Lower lobe of right lung (tissue), 2 donors: ENCODE measurements around the gene CNNM2. TPM values are rescaled to one million over a fixed set of nuclear protein-coding genes. Genes with fewer than 3 reads are reported as not detected.

Experiments
- ATAC-seq, 2 donors: fragments of 200-7000 bp; cut with Tn5 transposase; one replicate each; pipeline ENCODE4 v1.9.1; 2020 to 2022; ENCODE audit warnings: mild to moderate bottlenecking in 2 of 2, moderate library complexity in 2 of 2
- DNase-seq: peaks from one replicate; pipeline ENCODE4 v3.0.0-alpha.2; 2020
- H3K27ac ChIP-seq: fragments of 200-600 bp; one replicate; pipeline ENCODE4 v1.8.0; 2022
- H3K27me3 ChIP-seq: fragments of 200-600 bp; one replicate; pipeline ENCODE4 v1.8.0; 2022; ENCODE audit warnings: low read depth
- H3K36me3 ChIP-seq: fragments of 200-600 bp; one replicate; pipeline ENCODE4 v1.8.0; 2022; ENCODE audit warnings: mild to moderate bottlenecking
- H3K4me1 ChIP-seq: fragments of 200-600 bp; one replicate; pipeline ENCODE4 v1.8.0; 2022
- H3K4me3 ChIP-seq: fragments of 200-600 bp; one replicate; pipeline ENCODE4 v1.8.0; 2022; ENCODE audit warnings: mild to moderate bottlenecking
- H3K9me3 ChIP-seq: fragments of 200-600 bp; one replicate; pipeline ENCODE4 v1.8.0; 2022
- CTCF ChIP-seq: fragments of 200-600 bp; IDR thresholded peaks from one replicate; pipeline ENCODE4 v1.8.0; 2022; ENCODE audit warnings: antibody characterized with exemption, mild to moderate bottlenecking
- intact Hi-C: fragments of 100-400 bp; cut with DNase I; formaldehyde crosslinking; loops from one replicate; pipeline ENCODE4 v1.11.0; 2022
- total RNA-seq: library from RNA; stranded (reverse); fragmentation: NEBNext Ultra II Directional; extraction: Animal tissue kit (Norgen Biotek cat#: 25700); gene quantifications from one replicate; pipeline ENCODE4 v1.2.1, GENCODE V29; 2021
- donor health status: DM: no; HTN: yes; CAD: no; lungs with severe emphysema.

Gene CNNM2
- total RNA-seq, 1 donor from 2014 or later, result 12.1 TPM

- H3K9me3 ChIP-seq, result no peaks in the 10 kb centered on the region
These were observed 30.1 kb downstream of the CNNM2 start for GRCh38 chr10:102948176-102948575.

GRCh38 chr10:102948786-102949185, 30.7 kb downstream of the CNNM2 start:
- no peak for TF ChIP-seq CTCF
- intact Hi-C loops, result no loop called here
- Histone ChIP-seq H3K27ac (no peak overlapping the region), H3K36me3 (no peaks in the 10 kb centered on the region), H3K27me3 (no peaks in the 10 kb centered on the region), H3K4me1 (no peaks in the 10 kb centered on the region), H3K4me3 (no peak overlapping the region), H3K9me3 (no peaks in the 10 kb centered on the region)
- ATAC-seq, result no peak
- DNase-seq, result no peak

More at GRCh38 chr10:102948176-102948575, 30.1 kb downstream of the CNNM2 start:
- intact Hi-C loops, result no loop called here
- Histone ChIP-seq H3K4me3 (no peak overlapping the region), H3K27me3 (no peaks in the 10 kb centered on the region), H3K36me3 (no peaks in the 10 kb centered on the region), H3K27ac (no peak overlapping the region), H3K4me1 (no peaks in the 10 kb centered on the region)
- ATAC-seq, result no peak
- TF ChIP-seq CTCF, result no peak
- no peak for DNase-seq

- DNase-seq, result no peak
- ATAC-seq, result no peak
- intact Hi-C loops, result no loop called here
- H3K36me3 ChIP-seq, result no peaks in the 10 kb centered on the region
- no peak for TF ChIP-seq CTCF
- no peaks in the 10 kb centered on the region for H3K27me3 ChIP-seq
- H3K4me3 ChIP-seq, result no peak overlapping the region
- H3K27ac ChIP-seq, result no peak overlapping the region
- H3K4me1 ChIP-seq, result no peaks in the 10 kb centered on the region
- no peaks in the 10 kb centered on the region for H3K9me3 ChIP-seq
These were observed 31.8 kb downstream of the CNNM2 start for GRCh38 chr10:102949916-102950315.

- H3K27ac ChIP-seq, result no peak overlapping the region
- H3K36me3 ChIP-seq, result no peaks in the 10 kb centered on the region
- no peak for DNase-seq
- intact Hi-C loops, result no loop called here
- no peak for TF ChIP-seq CTCF
- no peaks in the 10 kb centered on the region for H3K4me1 ChIP-seq
- H3K9me3 ChIP-seq, result no peaks in the 10 kb centered on the region
- H3K27me3 ChIP-seq, result no peaks in the 10 kb centered on the region
- no peak for ATAC-seq
- H3K4me3 ChIP-seq, result no peak overlapping the region
These were observed 33.2 kb downstream of the CNNM2 start for GRCh38 chr10:102951316-102951715.

GRCh38 chr10:102959360-102959759, 41.3 kb downstream of the CNNM2 start:
- DNase-seq (no peak), ATAC-seq (no peak)
- Histone ChIP-seq H3K27ac (no peak overlapping the region), H3K4me3 (no peak overlapping the region), H3K9me3 (no peaks in the 10 kb centered on the region), H3K36me3 (no peaks in the 10 kb centered on the region), H3K4me1 (no peaks in the 10 kb centered on the region), H3K27me3 (no peaks in the 10 kb centered on the region)
- intact Hi-C loops, result no loop called here
- no peak for TF ChIP-seq CTCF

GRCh38 chr10:102960157-102960556, 42.1 kb downstream of the CNNM2 start:
- Histone ChIP-seq H3K36me3 (no peaks in the 10 kb centered on the region), H3K9me3 (no peaks in the 10 kb centered on the region), H3K27ac (no peak overlapping the region), H3K4me3 (no peak overlapping the region), H3K4me1 (no peaks in the 10 kb centered on the region), H3K27me3 (no peaks in the 10 kb centered on the region)
- no peak for TF ChIP-seq CTCF
- ATAC-seq (no peak), DNase-seq (no peak)
- intact Hi-C loops, result no loop called here
